ENCODE results near the gene MRPL51.

MRPL51 gene

GRCh38 chr12:6538420-6539313 lies 45.6 kb upstream of the MRPL51 start:
- no peak overlapping the region for H3K4me3 ChIP-seq (ENCODE audit: low read length)
- DNase-seq (ENCODE audit: low read depth), result peak; percentile 57
- no peak for TF ChIP-seq CTCF (conservative IDR thresholded peaks at IDR 0.05; ENCODE audit: low read length)

GRCh38 chr12:6537580-6538419 lies 44.7 kb upstream of the MRPL51 start:
- H3K4me3 ChIP-seq (ENCODE audit: low read length), result peak overlapping the region; percentile 94
- peak; percentile 71 for TF ChIP-seq CTCF (conservative IDR thresholded peaks at IDR 0.05; ENCODE audit: low read length)
- DNase-seq (ENCODE audit: low read depth), result peak; percentile 84

- no peak for TF ChIP-seq CTCF (conservative IDR thresholded peaks at IDR 0.05; ENCODE audit: low read length)
- peak overlapping the region; percentile 94 for H3K4me3 ChIP-seq (ENCODE audit: low read length)
- DNase-seq (ENCODE audit: low read depth), result no peak
Measured at GRCh38 chr12:6536894-6537579, 44.0 kb upstream of the MRPL51 start.

- TF ChIP-seq CTCF (conservative IDR thresholded peaks at IDR 0.05; ENCODE audit: low read length), result no peak
- peak overlapping the region; percentile 94 for H3K4me3 ChIP-seq (ENCODE audit: low read length)
- no peak for DNase-seq (ENCODE audit: low read depth)
Measured at GRCh38 chr12:6535960-6536847, 43.1 kb upstream of the MRPL51 start.

- no peak for TF ChIP-seq CTCF (conservative IDR thresholded peaks at IDR 0.05; ENCODE audit: low read length)
- peak overlapping the region; percentile 94 for H3K4me3 ChIP-seq (ENCODE audit: low read length)
- DNase-seq (ENCODE audit: low read depth), result no peak
Measured at GRCh38 chr12:6535697-6535946, 42.6 kb upstream of the MRPL51 start.

- no peak for TF ChIP-seq CTCF (conservative IDR thresholded peaks at IDR 0.05; ENCODE audit: low read length)
- peak; percentile 75 for DNase-seq (ENCODE audit: low read depth)
- H3K4me3 ChIP-seq (ENCODE audit: low read length), result peak overlapping the region; percentile 94
Measured at GRCh38 chr12:6534945-6535696, 42.1 kb upstream of the MRPL51 start.
